HCT116 (cell line): ENCODE results near the gene PICALM. TPM values are rescaled to one million over a fixed set of nuclear protein-coding genes. Genes with fewer than 3 reads are reported as not detected.

Source experiments
- ATAC-seq: fragments of 200-7000 bp; cut with Tn5 transposase; 2 replicates; pipeline ENCODE4 v1.9.1; 2020; ENCODE audit warnings: mild to moderate bottlenecking, moderate library complexity
- BruUV-seq: library from RNA; stranded (reverse); fragments of 400-500 nt; replicated peaks from 2 replicates; lab custom pipeline; 2021; lab: Mats Ljungman, UMichigan
- CTCF ChIA-PET: fragments of 300-600 bp; sonication (Branson Sonifier 250); formaldehyde crosslinking; loops from one replicate; lab custom pipeline; 2021; ENCODE audit warnings: antibody characterized with exemption; lab: Charles Lee
- POLR2A ChIA-PET: fragments of 300-600, 350-600 bp; sonication (Branson Sonifier 250); formaldehyde crosslinking; loops from one replicate; lab custom pipeline; 2021; ENCODE audit warnings: antibody characterized with exemption; lab: Charles Lee
- RAD21 ChIA-PET, 2 experiments: fragments of 300-600 bp; sonication (Branson Sonifier 250); formaldehyde crosslinking; loops; one replicate each; lab custom pipeline; 2023; ENCODE audit warnings: low total read pairs in 2 of 2; ENCODE audit not compliant: uncharacterized antibody in 2 of 2, unreplicated experiment in 2 of 2, low non-redundant PET in 1 of 2; lab: Charles Lee
- DNase-seq: peaks from one replicate; pipeline ENCODE4 v3.0.0-alpha.2; 2010; ENCODE audit warnings: low read depth, low spot score
- H2AFZ ChIP-seq: fragments of 200-600 bp; shearing (Covaris generic), sonication (generic); 2 replicates; pipeline ENCODE4 v1.6.1; 2017; ENCODE audit warnings: low read depth, mixed run types, mixed read lengths, antibody characterized with exemption, low read length; ENCODE audit not compliant: poor library complexity, severe bottlenecking
- H3K27ac ChIP-seq: 2 replicates; pipeline ENCODE4 v1.5.1; 2012; ENCODE audit warnings: low read depth, low read length
- H3K27me3 ChIP-seq: fragments of 200-600 bp; sonication (generic); 2 replicates; pipeline ENCODE4 v1.6.1; 2016; ENCODE audit warnings: mixed run types, low read length, mixed read lengths; ENCODE audit not compliant: insufficient read depth
- H3K36me3 ChIP-seq, 2 experiments: fragments of 200-500 bp in 1 of 2; fragments of 200-600 bp in 1 of 2; sonication (Bioruptor generic) in 1 of 2; sonication (generic) in 1 of 2; 2 replicates each; pipeline versions ENCODE4 v1.5.1 to v1.6.1; 2014 to 2016; ENCODE audit warnings: low read length in 2 of 2, inconsistent platforms in 1 of 2, mixed read lengths in 1 of 2, mixed run types in 1 of 2; ENCODE audit not compliant: insufficient read depth in 2 of 2, control insufficient read depth in 1 of 2
- H3K4me1 ChIP-seq, 2 experiments: fragments of 200-600 bp in 1 of 2; sonication (generic) in 1 of 2; 2 replicates each; pipeline versions ENCODE4 v1.5.1 to v1.6.1; 2012 to 2017; ENCODE audit warnings: low read length in 2 of 2, inconsistent platforms in 1 of 2, mild to moderate bottlenecking in 1 of 2, mixed read lengths in 1 of 2, mixed run types in 1 of 2, moderate library complexity in 1 of 2; ENCODE audit not compliant: insufficient read depth in 2 of 2, control insufficient read depth in 1 of 2
- H3K4me2 ChIP-seq: fragments of 200-600 bp; sonication (generic); 2 replicates; pipeline ENCODE4 v1.6.1; 2017; ENCODE audit warnings: mixed run types, low read length, mixed read lengths
- H3K4me3 ChIP-seq, 2 experiments: fragments of 200-600 bp in 1 of 2; sonication (generic) in 1 of 2; replicated peaks in 1 of 2; 2 replicates each; pipeline ENCODE4 v1.5.1; 2011 to 2016; ENCODE audit warnings: low read length in 2 of 2, control low read depth in 1 of 2, low read depth in 1 of 2, mild to moderate bottlenecking in 1 of 2, mixed read lengths in 1 of 2, mixed run types in 1 of 2
- H3K79me2 ChIP-seq: fragments of 200-600 bp; sonication (generic); 2 replicates; pipeline ENCODE4 v1.6.1; 2017; ENCODE audit warnings: mild to moderate bottlenecking, mixed run types, low read length, moderate library complexity, mixed read lengths; ENCODE audit not compliant: insufficient read depth
- H3K9ac ChIP-seq: fragments of 200-600 bp; sonication (generic); 2 replicates; pipeline ENCODE4 v1.6.1; 2016; ENCODE audit warnings: low read length, mixed read lengths
- H3K9me2 ChIP-seq: fragments of 200-600 bp; sonication (generic), shearing (Covaris generic); 2 replicates; pipeline ENCODE4 v1.6.1; 2017; ENCODE audit warnings: mixed run types, mild to moderate bottlenecking, moderate library complexity; ENCODE audit not compliant: insufficient read depth
- H3K9me3 ChIP-seq, 2 experiments: fragments of 200-500 bp in 1 of 2; fragments of 200-600 bp in 1 of 2; sonication (Bioruptor generic) in 1 of 2; sonication (generic) in 1 of 2; 2 replicates each; pipeline ENCODE4 v1.6.1; 2014 to 2017; ENCODE audit warnings: low read length in 2 of 2, mixed read lengths in 2 of 2, inconsistent platforms in 1 of 2, low read depth in 1 of 2, mild to moderate bottlenecking in 1 of 2, mixed run types in 1 of 2, moderate library complexity in 1 of 2; ENCODE audit not compliant: control insufficient read depth in 1 of 2, insufficient read depth in 1 of 2
- H4K20me1 ChIP-seq: fragments of 200-600 bp; sonication (generic), shearing (Covaris generic); 2 replicates; pipeline ENCODE4 v1.6.1; 2017; ENCODE audit warnings: mixed run types, mild to moderate bottlenecking, moderate library complexity; ENCODE audit not compliant: insufficient read depth
- CEBPB ChIP-seq: IDR thresholded peaks from 2 replicates; pipeline ENCODE4 v1.6.1; 2012; ENCODE audit warnings: low read depth
- CTCF ChIP-seq, 3 experiments: fragments of 200-600 bp in 1 of 3; sonication (generic) in 1 of 3; IDR thresholded peaks in 2 of 3; conservative IDR thresholded peaks in 1 of 3; 2 replicates each; pipeline ENCODE4 v1.5.1; 2012 to 2017; ENCODE audit warnings: low read depth in 2 of 3, low read length in 2 of 3, antibody characterized with exemption in 1 of 3, borderline replicate concordance in 1 of 3, control low read depth in 1 of 3, mild to moderate bottlenecking in 1 of 3, mixed read lengths in 1 of 3, mixed run types in 1 of 3, moderate library complexity in 1 of 3; ENCODE audit not compliant: insufficient read depth in 1 of 3
- EGR1 ChIP-seq: IDR thresholded peaks from 2 replicates; pipeline ENCODE4 v1.6.1; 2012; ENCODE audit warnings: low read depth
- EZH2 ChIP-seq: fragments of 200-600 bp; sonication (generic); IDR thresholded peaks from 2 replicates; pipeline ENCODE4 v1.6.1; 2017; ENCODE audit warnings: antibody characterized with exemption, mixed run types
- FOSL1 ChIP-seq: IDR thresholded peaks from 2 replicates; pipeline ENCODE4 v1.6.1; 2012; ENCODE audit warnings: low read depth
- JUND ChIP-seq: IDR thresholded peaks from 2 replicates; pipeline ENCODE4 v1.6.1; 2012
- MAX ChIP-seq: IDR thresholded peaks from 2 replicates; pipeline ENCODE4 v1.6.1; 2012
- POLR2A ChIP-seq: IDR thresholded peaks from 2 replicates; pipeline ENCODE4 v1.7.0; 2011; ENCODE audit warnings: borderline replicate concordance; ENCODE audit not compliant: insufficient read depth, insufficient read length; ENCODE audit errors: extremely low read depth
- REST ChIP-seq: IDR thresholded peaks from 2 replicates; pipeline ENCODE4 v1.6.1; 2012; ENCODE audit warnings: low read depth
- SIN3A ChIP-seq: IDR thresholded peaks from 2 replicates; pipeline ENCODE4 v1.6.1; 2012; ENCODE audit warnings: low read depth
- SP1 ChIP-seq: IDR thresholded peaks from 2 replicates; pipeline ENCODE4 v1.6.1; 2012; ENCODE audit warnings: low read depth
- SRF ChIP-seq: IDR thresholded peaks from 2 replicates; pipeline ENCODE4 v1.6.1; 2012; ENCODE audit warnings: low read depth
- TCF7L2 ChIP-seq: IDR thresholded peaks from 2 replicates; pipeline ENCODE4 v1.7.0; 2011; ENCODE audit warnings: borderline replicate concordance, inconsistent platforms; ENCODE audit not compliant: insufficient read depth, insufficient read length; ENCODE audit errors: extremely low read depth
- YY1 ChIP-seq: IDR thresholded peaks from 2 replicates; pipeline ENCODE4 v1.6.1; 2011; ENCODE audit warnings: low read length, low read depth, moderate library complexity, mild to moderate bottlenecking; ENCODE audit not compliant: insufficient replicate concordance; ENCODE audit errors: extremely low read depth
- ZBTB33 ChIP-seq: IDR thresholded peaks from 2 replicates; pipeline ENCODE4 v1.6.1; 2011; ENCODE audit warnings: mild to moderate bottlenecking, low read length, moderate library complexity; ENCODE audit not compliant: insufficient replicate concordance; ENCODE audit errors: extremely low read depth
- ZFX ChIP-seq: fragments of 450-650 bp; IDR thresholded peaks from 2 replicates; pipeline ENCODE4 v1.6.1; 2017
- ZNF274 ChIP-seq: fragments of 200-500 bp; sonication (Bioruptor generic); IDR thresholded peaks from 2 replicates; pipeline ENCODE4 v1.6.1; 2014; ENCODE audit warnings: mild to moderate bottlenecking, low read depth, low read length, inconsistent platforms
- intact Hi-C: fragments of 100-400 bp; cut with micrococcal nuclease; formaldehyde crosslinking; loops from 2 replicates; pipeline ENCODE4 v1.10.0; 2022
- total RNA-seq: library from RNA; stranded (reverse); gene quantifications from one replicate; pipeline ENCODE4 v1.2.1, GENCODE V29; 2021; ENCODE audit not compliant: unreplicated experiment

Gene PICALM
- total RNA-seq, 1 experiment from 2014 or later = 90.6 TPM

GRCh38 chr11:85923455-85923854 is 145.4 kb downstream of the PICALM start:
- CTCF ChIA-PET = no interaction called here
- Histone ChIP-seq H3K9me3 (no peaks in the 10 kb centered on the region), H3K4me1 (no peaks in the 10 kb centered on the region), H3K9me2 (no peaks in the 10 kb centered on the region), H3K9ac (no peak overlapping the region), H3K36me3 (no peaks in the 10 kb centered on the region), H3K4me3 (no peak overlapping the region), H3K27me3 (no peaks in the 10 kb centered on the region), H2AFZ (no peak overlapping the region), H3K79me2 (no peaks in the 10 kb centered on the region), H3K27ac (no peak overlapping the region), H4K20me1 (no peaks in the 10 kb centered on the region), H3K4me2 (no peak overlapping the region)
- POLR2A ChIA-PET = no interaction called here
- TF ChIP-seq CEBPB (no peak), YY1 (no peak), REST (no peak), ZBTB33 (no peak), SRF (no peak), MAX (no peak), SIN3A (no peak), SP1 (no peak), ZNF274 (no peak), EZH2 (no peak), FOSL1 (no peak), POLR2A (no peak), JUND (no peak), EGR1 (no peak), ZFX (no peak), TCF7L2 (no peak), CTCF (IDR thresholded peaks at IDR 0.05 in 2 of 3, conservative IDR thresholded peaks at IDR 0.05 in 1 of 3; ENCODE audit: borderline replicate concordance in 1 of 3, insufficient read depth in 1 of 3, low read depth in 2 of 3, low read length in 2 of 3) (no peak)
- ATAC-seq (no peak), DNase-seq (no peak)
- intact Hi-C loops = no loop called here
- RAD21 ChIA-PET = no interaction called here
- BruUV-seq = no TSS peak
